ENCODE data around the gene CFLAR. TPM values are rescaled to one million over a fixed set of nuclear protein-coding genes. Genes with fewer than 3 reads are reported as not detected.

The CFLAR gene
- total and polyA plus RNA-seq, 2 of the 13 experiments (the other 11 are each of a cell fraction or from before 2014, with no cell fraction given), result 43.8 to 92.1 TPM

- TF ChIP-seq ZBTB2 (CRISPR knock-in tag; IDR thresholded peaks at IDR 0.05; ENCODE audit: low read depth), result no peak
- TF ChIP-seq HOXA5 (CRISPR knock-in tag; IDR thresholded peaks at IDR 0.05), result peak; percentile 93; the same call in 1 of the 2 replicates
- TF ChIP-seq, protein P1, sequence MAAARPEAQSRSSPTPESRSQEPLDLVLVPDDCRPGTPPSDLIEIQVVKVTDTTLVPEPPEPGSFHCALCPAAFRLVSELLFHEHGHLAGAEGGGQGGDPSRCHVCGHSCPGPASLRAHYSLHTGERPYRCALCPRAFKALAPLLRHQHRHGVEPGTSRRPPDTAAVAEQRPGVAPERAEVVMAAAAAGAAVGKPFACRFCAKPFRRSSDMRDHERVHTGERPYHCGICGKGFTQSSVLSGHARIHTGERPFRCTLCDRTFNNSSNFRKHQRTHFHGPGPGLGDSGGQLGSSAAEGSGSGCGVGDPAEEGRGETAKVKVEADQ (CRISPR knock-in tag; IDR thresholded peaks at IDR 0.05; ENCODE audit: borderline replicate concordance), result peak; percentile 18; the same call in 1 of the 2 replicates
- peak; percentile 59; the same call in 1 of the 2 replicates for TF ChIP-seq KLF12 (CRISPR knock-in tag; IDR thresholded peaks at IDR 0.05; ENCODE audit: borderline replicate concordance)
- peak; percentile 72 for TF ChIP-seq THRA (CRISPR knock-in tag; IDR thresholded peaks at IDR 0.05; ENCODE audit: borderline replicate concordance)
- peak; percentile 15; the same call in 1 of the 2 replicates for TF ChIP-seq ATF2 (CRISPR knock-in tag; IDR thresholded peaks at IDR 0.05)
- TF ChIP-seq SP5 (CRISPR knock-in tag; IDR thresholded peaks at IDR 0.05; ENCODE audit: borderline replicate concordance, low read depth), result peak; percentile 76; the same call in 1 of the 2 replicates
- no peak for TF ChIP-seq TRIM22 (IDR thresholded peaks at IDR 0.05)
- TF ChIP-seq, protein P2, sequence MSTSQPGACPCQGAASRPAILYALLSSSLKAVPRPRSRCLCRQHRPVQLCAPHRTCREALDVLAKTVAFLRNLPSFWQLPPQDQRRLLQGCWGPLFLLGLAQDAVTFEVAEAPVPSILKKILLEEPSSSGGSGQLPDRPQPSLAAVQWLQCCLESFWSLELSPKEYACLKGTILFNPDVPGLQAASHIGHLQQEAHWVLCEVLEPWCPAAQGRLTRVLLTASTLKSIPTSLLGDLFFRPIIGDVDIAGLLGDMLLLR (CRISPR knock-in tag; IDR thresholded peaks at IDR 0.05), result peak; percentile 93
- no peak for TF ChIP-seq GTF2F1 (IDR thresholded peaks at IDR 0.05; ENCODE audit: low read length)
- TF ChIP-seq, protein P3, sequence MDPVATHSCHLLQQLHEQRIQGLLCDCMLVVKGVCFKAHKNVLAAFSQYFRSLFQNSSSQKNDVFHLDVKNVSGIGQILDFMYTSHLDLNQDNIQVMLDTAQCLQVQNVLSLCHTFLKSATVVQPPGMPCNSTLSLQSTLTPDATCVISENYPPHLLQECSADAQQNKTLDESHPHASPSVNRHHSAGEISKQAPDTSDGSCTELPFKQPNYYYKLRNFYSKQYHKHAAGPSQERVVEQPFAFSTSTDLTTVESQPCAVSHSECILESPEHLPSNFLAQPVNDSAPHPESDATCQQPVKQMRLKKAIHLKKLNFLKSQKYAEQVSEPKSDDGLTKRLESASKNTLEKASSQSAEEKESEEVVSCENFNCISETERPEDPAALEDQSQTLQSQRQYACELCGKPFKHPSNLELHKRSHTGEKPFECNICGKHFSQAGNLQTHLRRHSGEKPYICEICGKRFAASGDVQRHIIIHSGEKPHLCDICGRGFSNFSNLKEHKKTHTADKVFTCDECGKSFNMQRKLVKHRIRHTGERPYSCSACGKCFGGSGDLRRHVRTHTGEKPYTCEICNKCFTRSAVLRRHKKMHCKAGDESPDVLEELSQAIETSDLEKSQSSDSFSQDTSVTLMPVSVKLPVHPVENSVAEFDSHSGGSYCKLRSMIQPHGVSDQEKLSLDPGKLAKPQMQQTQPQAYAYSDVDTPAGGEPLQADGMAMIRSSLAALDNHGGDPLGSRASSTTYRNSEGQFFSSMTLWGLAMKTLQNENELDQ (CRISPR knock-in tag; IDR thresholded peaks at IDR 0.05; ENCODE audit: borderline replicate concordance), result no peak
- peak; percentile 71 for TF ChIP-seq HDAC1 (CRISPR knock-in tag; IDR thresholded peaks at IDR 0.05)
- peak; percentile 67 for TF ChIP-seq CCAR2 (optimal IDR thresholded peaks at IDR 0.05; ENCODE audit: low read depth, low read length)
- TF ChIP-seq TP53 (CRISPR knock-in tag; conservative IDR thresholded peaks at IDR 0.05), result no peak; the same call in 1 of the 2 replicates
- TF ChIP-seq XRCC5 (optimal IDR thresholded peaks at IDR 0.05; ENCODE audit: low read length), result peak; percentile 96
- TF ChIP-seq SETDB1 (CRISPR knock-in tag; IDR thresholded peaks at IDR 0.05; ENCODE audit: borderline replicate concordance), result no peak
- peak; percentile 80 for TF ChIP-seq GABPB1 (CRISPR knock-in tag; IDR thresholded peaks at IDR 0.05)
- TF ChIP-seq ZNF33A (CRISPR knock-in tag; IDR thresholded peaks at IDR 0.05; ENCODE audit: borderline replicate concordance), result no peak
- no peak for TF ChIP-seq ZNF652 (CRISPR knock-in tag; IDR thresholded peaks at IDR 0.05; ENCODE audit: borderline replicate concordance, low read depth)
Observed at GRCh38 chr2:201118121-201118960, 2.4 kb downstream of the CFLAR start (continued).
